Keratinocyte (primary cell): ENCODE results near the gene IKZF5.

Experiments
- EZH2 ChIP-seq: IDR thresholded peaks from one replicate; pipeline ENCODE4 v1.6.1; 2012; ENCODE audit warnings: inconsistent platforms, mild to moderate bottlenecking, low read length, moderate library complexity
- TF ChIP-seq, protein P1 (sequence below), 3 experiments: IDR thresholded peaks in 1 of 3; conservative IDR thresholded peaks in 1 of 3; optimal IDR thresholded peaks in 1 of 3; 2 replicates in 2 of 3; 3 replicates in 1 of 3; pipeline versions ENCODE3 to v1.5.1; 2011; ENCODE audit warnings: low read length in 3 of 3, mild to moderate bottlenecking in 3 of 3, moderate library complexity in 2 of 3, control low read depth in 1 of 3, inconsistent platforms in 1 of 3; ENCODE audit not compliant: insufficient read depth in 2 of 3; ENCODE audit errors: extremely low read depth in 1 of 3

DNA sequence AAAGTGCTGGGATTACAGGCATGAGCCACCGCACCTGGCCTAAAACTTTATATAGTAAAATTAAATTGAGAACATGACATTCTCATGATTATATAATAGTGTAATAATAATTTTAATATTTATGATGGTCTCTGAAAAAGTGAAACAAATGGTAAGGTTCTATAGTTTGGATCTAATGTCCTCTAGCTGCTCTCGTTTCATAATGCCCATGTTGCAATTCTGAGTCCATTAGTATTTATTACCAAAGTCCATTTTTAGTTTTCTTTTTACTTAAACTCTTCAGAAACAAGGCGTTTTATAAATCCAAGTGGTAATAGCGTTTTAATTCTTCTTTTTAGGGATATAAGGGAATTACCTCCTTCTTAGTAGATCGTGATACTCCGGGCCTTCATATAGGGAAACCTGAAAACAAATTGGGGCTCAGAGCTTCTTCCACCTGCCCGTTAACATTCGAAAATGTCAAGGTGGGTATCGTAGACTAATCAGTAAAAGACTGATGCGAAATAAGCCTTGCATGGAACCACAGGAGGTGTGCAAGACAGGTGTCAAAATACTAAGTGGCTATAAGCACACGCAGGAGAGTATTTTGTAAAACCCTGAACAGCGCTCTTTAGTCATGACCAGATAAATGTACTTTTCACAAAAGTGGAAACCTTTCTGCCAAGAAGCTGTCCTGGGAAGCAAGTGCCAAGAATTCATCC is 34.3 kb upstream of the IKZF5 start:
- TF ChIP-seq, protein P1, sequence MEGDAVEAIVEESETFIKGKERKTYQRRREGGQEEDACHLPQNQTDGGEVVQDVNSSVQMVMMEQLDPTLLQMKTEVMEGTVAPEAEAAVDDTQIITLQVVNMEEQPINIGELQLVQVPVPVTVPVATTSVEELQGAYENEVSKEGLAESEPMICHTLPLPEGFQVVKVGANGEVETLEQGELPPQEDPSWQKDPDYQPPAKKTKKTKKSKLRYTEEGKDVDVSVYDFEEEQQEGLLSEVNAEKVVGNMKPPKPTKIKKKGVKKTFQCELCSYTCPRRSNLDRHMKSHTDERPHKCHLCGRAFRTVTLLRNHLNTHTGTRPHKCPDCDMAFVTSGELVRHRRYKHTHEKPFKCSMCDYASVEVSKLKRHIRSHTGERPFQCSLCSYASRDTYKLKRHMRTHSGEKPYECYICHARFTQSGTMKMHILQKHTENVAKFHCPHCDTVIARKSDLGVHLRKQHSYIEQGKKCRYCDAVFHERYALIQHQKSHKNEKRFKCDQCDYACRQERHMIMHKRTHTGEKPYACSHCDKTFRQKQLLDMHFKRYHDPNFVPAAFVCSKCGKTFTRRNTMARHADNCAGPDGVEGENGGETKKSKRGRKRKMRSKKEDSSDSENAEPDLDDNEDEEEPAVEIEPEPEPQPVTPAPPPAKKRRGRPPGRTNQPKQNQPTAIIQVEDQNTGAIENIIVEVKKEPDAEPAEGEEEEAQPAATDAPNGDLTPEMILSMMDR (optimal IDR thresholded peaks at IDR 0.05 in 1 of 3, IDR thresholded peaks at IDR 0.05 in 1 of 3, conservative IDR thresholded peaks at IDR 0.05 in 1 of 3; ENCODE audit: extremely low read depth in 1 of 3, insufficient read depth in 2 of 3, low read length in 3 of 3) = no peak
- no peak for TF ChIP-seq EZH2
